Measurements from ENCODE around the gene ABCB4.
"Not testable (repeated sequence)": the region's sequence is repeated elsewhere in the genome, so short reads cannot be mapped to it uniquely, and the experiment has no call there.

The ABCB4 gene

DNA sequence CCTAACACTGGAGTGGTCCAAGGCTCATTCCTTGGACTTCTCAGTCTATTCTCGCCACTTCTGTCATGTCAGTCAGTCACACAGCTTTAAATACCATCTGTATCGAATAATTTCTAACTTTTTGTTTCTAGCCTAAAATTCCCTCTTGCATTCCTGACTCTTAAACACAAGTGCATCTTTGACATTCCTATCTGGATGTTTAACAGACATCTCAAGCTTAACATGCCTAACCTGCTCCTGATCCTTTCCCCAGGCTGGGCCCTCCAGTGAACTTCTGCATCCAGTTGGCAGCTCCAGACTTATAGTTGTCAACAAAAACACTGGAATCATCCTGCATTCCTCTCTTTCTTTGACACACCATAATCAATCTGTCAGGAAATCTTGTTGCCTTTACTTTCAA lies 4.5 kb upstream of the ABCB4 start:
- in situ Hi-C loops (cut with MboI; ENCODE audit: low sequenced_read_pairs), result no loop called here

DNA sequence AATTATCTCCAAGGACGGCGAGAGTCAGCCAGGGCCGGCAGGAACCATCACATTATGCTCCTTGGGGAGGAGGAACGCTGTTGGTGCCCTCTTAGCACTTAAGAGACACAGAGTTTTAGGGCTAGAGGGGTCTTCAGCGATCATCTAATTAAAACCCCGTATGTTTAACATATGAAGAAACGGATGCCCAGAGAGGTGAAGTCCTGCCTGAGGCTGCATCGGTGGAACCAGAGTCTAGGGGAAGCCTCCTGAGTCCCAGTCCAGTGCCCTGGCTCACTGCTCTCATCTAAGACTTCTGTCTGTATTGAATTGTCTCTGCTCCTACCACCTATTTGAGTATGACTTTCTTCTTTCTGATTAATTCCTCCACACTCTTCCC lies 688 bp upstream of the ABCB4 start:
- in situ Hi-C loops (cut with MboI; ENCODE audit: low sequenced_read_pairs), result no loop called here

DNA sequence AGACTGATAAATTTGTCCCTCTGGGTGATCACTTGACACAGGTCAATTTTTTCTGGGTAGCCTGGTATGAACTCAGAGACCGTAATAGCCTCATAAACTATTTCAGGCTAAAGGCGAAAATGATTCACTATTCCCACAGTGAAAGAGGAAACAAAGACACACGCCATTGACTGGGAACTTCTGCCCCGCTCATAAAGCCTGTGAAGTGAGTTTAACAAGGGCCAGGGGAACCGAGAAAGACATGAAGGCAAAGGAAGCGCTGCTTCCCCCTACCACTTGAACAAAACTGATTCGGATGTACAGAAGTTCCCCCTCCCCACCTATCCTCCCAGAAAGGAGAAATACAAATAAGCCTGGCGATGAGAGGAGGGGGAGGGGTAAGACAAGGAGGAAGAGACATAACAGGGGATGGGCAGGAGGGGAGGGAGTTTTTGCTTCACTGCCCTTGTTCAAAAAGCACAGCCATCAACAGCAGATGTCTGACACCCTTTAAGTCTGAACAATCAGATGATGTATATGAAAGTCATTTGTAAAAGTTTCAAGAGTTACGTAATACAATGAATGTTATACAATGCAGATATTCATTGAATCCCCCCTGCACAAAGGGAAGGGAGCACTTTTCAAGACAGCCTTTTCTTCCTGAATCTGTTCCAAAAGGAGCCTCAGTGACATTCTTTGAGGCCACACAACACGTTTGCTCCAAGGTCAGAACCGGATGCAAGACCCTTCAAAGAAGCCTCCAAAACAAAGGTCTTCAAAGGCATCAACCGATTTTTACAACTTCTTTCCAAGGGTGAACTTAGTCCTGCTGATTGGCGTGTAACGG lies 734 bp downstream of the ABCB4 start:
- in situ Hi-C loops (cut with MboI; ENCODE audit: low sequenced_read_pairs), result no loop called here

DNA sequence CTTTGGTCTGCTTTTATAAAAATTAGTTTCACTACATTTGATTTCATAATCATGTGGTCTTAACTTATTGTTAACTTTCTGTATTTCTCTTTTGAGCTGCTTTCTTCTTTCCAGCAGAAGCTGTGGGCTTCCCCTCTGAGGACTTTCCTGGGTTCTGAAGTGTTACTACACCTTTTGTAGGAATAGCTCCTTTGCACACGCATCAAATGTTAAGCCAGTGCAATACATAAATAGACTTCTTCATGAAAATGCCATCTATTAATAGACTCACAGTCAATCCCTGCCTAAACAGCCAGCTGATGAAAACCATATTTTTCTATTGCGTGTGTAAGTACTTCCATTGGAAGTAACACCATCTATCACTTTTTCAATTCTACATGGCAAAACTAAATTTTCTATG lies 1.5 kb downstream of the ABCB4 start:
- in situ Hi-C loops (cut with MboI; ENCODE audit: low sequenced_read_pairs), result no loop called here

DNA sequence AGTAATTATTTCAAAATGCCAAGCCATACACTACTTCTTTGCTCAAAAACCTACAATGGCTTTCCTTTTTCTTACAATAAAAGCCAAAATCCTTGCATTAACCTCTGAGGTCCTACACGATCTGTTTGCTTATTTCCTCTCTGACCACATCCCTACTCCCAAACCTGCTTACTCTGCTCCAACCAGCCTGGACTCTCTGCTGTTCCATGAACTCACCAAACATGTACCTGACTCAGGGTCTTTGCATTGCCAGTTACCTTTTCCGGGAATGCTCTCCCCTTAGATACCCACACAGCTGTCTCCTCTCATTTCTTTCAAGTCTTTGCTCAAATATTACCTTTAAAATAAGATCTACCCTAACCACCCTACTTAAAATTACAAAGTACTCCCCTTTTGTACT lies 2.3 kb downstream of the ABCB4 start:
- in situ Hi-C loops (cut with MboI; ENCODE audit: low sequenced_read_pairs), result no loop called here

DNA sequence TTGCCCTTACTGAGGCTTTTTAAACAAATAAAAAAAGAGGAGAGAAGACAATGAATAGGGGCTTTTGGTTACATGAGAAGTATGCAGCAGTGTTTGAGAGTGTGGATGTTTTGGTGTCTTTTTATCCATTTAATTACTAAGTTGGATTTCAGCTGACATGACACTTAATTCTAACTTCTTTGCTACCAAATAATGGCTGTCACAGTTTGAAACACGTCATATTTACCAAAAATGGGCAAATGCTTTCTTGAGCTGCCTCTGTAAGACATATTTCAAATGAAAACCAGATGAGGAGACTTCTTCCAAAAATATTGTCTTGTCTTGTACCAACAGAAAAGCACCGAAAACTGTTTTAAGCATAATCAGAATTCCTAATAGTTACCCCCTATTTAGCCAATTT lies 4.0 kb downstream of the ABCB4 start:
- in situ Hi-C loops (cut with MboI; ENCODE audit: low sequenced_read_pairs), result no loop called here

DNA sequence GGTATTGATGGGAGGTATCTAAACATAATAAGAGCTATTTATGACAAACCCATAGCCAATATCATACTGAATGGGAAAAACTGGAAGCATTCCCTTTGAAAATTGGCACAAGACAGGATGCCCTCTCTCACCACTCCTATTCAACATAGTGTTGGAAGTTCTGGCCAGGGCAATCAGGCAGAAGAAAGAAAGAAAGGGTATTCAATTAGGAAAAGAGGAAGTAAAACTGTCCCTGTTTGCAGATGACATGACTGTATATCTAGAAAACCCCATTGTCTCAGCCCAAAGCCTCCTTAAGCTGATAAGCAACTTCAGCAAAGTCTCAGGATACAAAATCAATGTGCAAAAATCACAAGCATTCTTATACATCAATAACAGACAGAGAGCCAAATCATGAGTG lies 6.3 kb downstream of the ABCB4 start:
- in situ Hi-C loops (cut with MboI; ENCODE audit: low sequenced_read_pairs), result not testable (repeated sequence)

DNA sequence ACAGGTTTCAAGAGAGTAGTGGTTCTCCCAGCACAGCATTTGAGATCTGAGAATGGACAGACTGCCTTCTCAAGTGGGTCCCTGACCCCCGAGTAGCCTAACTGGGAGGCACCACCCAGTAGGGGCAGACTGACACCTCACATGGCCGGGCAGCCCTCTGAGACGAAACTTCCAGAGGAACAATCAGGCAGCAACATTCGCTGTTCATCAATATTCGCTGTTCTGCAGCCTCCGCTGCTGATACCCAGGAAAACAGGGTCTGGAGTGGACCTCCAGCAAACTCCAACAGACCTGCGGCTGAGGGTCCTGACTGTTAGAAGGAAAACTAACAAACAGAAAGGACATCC lies 10.0 kb downstream of the ABCB4 start:
- in situ Hi-C loops (cut with MboI; ENCODE audit: low sequenced_read_pairs), result not testable (repeated sequence)

DNA sequence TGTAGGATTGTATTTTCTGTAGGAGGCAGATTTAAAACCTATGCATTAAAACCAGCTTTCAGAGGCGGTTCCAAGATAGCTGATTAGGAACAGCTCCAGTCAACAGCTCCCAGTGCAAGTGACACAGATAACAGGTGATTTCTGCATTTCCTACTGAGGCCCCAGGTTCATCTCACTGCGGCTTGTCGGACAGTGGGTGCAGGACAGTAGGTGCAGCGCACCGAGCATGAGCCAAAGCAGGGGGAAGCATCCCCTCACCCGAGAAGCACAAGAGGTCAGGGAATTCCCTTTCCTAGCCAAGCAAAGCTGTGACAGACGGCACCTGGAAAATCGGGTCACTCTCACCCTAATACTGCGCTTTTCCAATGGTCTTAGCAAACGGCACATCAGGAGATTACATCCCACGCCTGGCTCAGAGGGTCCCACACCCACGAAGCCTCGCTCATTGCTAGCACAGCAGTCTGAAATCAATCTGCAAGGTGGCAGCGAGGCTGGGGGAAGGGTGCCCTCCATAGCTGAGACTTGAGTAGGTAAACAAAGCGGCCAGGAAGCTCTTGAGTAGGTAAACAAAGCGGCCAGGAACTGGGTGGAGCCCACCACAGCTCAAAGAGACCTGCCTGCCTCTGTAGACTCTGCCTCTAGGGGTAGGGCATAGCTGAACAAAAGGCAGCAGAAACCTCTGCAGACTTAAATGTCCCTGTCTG lies 10.5 kb downstream of the ABCB4 start:
- in situ Hi-C loops (cut with MboI; ENCODE audit: low sequenced_read_pairs), result not testable (repeated sequence)

DNA sequence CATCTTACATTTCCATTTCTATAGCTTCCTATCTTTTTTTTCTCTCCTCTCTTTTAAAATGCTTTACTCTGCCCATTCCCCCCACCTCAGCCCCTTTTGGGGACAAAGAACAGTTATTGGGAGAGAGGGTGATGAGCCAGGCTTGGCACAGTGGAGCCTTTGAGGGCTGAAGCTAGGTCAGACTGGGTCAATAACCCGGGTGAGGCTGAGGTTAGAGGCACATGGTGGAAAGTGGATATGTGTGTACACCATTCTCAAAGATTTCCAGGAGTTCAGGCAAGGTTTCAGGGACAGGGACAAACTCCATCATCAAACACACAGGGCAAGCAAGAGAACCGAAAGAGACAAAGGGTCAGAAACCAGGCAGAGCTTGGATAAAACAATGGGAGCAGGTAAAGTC lies 11.5 kb downstream of the ABCB4 start:
- in situ Hi-C loops (cut with MboI; ENCODE audit: low sequenced_read_pairs), result no loop called here

DNA sequence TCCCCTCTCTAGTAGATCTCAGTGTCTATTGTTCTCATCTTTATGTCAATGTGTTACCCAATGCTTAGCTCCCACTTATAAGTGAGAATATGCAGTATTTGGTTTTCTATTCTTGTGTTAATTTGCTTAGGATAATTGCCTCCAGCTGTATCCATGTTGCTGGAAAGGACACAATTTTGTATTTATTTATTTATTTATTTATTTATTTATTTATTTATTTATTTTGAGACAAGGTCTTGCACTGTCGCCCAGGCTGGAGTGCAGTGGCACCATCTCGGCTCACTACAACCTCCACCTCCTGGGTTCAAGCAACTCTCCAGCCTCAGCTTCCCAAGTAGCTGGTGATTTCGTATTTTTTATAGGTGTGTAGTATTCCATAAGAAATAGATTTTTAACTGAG lies 15.0 kb downstream of the ABCB4 start:
- in situ Hi-C loops (cut with MboI; ENCODE audit: low sequenced_read_pairs), result not testable (repeated sequence)

DNA sequence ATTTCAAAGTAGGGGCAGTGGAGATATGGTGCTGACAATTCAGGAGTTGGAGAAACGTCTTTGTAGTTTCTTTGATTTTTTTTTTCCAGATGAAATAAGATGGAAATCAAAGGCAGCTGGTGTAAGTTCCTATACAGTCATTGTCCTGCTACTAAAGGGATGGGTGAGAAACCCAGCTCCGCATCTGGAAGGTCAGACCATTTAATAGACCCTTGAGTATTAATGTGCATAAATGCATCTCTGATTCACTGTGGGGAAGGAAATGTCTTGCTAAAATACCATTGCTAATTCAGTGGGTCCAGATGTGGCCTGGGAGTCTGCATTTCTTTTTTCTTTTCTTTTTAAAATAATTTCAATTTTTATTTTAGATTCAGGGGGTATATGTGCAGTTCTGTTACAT lies 15.5 kb downstream of the ABCB4 start:
- in situ Hi-C loops (cut with MboI; ENCODE audit: low sequenced_read_pairs), result no loop called here

DNA sequence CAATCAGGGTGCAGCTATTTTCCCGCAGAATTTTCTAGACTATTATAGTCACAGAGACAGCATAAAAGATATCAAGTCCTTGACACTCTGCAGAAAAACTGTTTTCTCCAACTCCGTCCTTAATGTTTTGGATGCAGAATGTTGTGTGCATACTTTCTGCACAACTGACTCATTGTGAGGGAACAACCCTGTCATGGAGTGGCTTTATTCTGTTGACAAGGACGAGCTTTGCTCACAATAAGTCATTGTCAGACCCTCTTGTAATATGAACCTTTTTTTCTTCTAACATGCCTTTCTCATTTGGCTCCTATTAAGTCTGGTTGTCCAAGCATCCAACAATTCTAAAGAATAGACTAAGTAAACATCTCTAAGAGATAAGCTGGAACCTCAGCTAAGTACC lies 17.3 kb downstream of the ABCB4 start:
- in situ Hi-C loops (cut with MboI; ENCODE audit: low sequenced_read_pairs), result no loop called here

DNA sequence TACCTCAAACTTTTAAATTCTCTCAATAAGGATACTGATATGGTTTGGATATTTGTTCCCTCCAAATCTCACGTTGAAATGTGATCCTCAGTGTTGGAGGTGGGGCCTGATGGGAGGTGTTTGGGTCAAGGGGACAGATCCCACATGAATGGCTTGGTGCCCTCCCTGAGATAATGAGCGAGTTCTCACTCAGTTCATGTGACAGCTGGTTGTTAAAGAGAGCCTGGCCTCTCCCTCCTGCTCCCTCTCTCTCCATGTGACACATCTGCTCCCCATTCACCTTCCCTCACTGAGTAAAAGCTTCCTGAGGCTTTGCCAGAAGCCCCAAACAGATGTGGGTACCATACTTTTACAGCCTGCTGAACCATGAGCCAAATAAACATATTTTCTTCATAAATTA lies 19.2 kb downstream of the ABCB4 start:
- in situ Hi-C loops (cut with MboI; ENCODE audit: low sequenced_read_pairs), result no loop called here

DNA sequence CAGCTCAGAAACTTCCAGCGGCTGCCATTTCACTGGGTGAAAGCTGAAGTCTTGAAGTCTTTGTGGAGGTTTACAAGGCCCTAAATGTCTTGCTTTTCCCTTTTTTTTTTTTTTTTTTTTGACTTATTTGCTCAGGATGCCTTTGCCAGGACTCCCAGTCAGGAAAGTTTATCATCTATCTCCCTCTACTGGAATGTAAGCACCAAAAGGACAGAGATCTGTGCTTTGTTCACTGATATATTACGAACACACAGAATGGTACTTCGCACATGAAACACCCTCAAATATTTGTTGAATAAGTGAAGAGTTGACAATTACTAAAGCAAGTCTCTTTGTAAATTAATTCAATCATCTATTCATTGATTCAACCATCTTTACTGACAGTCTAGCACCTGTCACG lies 23.2 kb downstream of the ABCB4 start:
- in situ Hi-C loops (cut with MboI; ENCODE audit: low sequenced_read_pairs), result no loop called here

DNA sequence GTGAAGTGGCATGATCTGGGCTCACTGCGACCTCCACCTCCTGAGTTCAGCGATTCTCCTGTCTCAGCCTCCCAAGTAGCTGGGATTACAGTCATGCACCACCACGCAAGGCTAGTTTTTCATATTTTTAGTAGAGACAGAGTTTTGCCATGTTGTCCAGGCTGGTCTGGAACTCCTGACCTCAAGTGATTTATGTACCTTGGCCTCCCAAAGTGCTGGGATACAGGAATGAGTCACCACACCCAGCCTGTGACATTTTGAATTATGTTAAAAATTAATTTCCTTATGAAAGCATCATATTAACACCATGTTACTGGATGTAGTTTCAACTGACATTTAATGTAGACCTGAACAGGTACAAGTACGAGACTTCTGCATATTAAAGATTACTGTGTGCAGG lies 24.3 kb downstream of the ABCB4 start:
- in situ Hi-C loops (cut with MboI; ENCODE audit: low sequenced_read_pairs), result no loop called here

DNA sequence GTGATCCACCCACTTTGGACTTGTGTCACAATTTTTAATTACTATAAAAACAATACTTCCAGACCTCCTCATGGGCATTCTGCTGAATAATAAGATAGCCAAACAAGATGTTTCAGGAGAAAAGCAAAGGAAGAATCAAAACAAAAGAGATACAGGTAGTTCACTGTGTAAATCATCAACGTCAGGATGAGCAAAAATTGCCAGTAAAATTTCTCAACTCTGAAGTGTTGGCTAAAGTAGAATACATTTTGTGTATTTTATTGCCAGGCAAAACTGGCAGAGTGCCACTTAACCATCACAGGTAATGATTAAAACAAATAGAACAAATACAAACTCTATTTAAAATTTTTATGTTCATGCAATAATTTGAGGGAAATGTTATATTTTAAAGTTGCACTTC lies 24.8 kb downstream of the ABCB4 start:
- in situ Hi-C loops (cut with MboI; ENCODE audit: low sequenced_read_pairs), result no loop called here

DNA sequence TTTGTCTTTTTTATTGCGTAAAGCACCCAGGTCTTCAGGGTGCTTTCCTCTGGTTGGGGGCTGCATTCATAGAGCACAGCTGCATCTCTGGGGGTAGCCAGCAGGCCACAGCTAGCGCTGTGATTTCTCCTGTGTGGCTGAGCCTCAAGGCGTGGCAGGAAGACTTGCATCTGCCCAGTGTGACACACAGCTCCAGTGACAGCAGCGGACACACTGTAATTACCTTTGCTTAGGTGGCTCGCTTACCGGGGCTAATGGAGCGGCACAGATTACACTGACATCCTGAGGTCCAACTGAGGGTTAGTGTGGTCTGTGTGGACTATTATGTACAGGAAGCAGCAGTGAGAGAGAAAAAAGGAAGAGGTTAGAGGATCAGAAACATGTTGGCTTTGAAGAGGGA lies 27.1 kb downstream of the ABCB4 start:
- in situ Hi-C loops (cut with MboI; ENCODE audit: low sequenced_read_pairs), result no loop called here

DNA sequence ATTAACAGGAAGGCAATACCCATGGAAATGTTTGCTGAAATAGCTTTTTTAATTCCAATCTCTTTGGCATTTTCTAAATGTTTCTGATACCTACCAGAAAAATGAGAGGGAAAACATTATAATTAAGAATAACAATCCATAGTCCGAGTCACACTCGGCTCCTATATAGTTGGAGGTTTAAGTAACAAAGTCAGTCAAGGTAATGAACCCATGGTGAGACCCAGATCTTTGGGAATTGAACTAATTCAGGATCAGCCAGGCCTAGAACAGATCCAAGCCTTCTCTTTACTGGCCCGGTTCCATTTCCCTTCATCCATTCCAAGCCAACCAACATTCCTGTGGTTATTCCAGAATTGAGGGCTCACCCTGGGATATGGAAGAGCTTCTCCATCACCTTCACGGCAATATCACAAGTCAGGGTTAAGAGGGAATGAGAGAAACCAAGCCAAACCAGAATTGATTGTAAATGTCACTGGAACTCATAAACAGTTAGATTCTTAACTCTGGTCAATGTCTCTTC lies 28.3 kb downstream of the ABCB4 start:
- in situ Hi-C loops (cut with MboI; ENCODE audit: low sequenced_read_pairs), result no loop called here

DNA sequence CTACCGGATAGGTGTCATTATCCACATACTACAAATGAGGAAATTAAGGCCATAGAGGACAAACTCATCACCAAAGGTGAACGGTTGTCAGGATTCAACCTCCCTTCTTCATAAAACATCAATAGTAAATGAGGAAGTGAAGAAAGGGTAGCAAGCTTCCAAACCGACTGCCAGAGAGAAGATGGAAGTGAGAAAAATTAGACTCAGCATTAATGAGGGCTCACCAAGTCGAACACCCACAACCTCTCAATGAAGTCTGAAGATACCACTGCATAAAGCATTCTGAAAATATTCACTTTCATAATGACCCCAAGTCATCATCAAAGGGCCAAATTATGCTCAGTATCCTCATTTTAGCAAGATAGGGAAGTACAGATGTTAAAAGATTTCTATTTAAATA lies 29.6 kb downstream of the ABCB4 start:
- in situ Hi-C loops (cut with MboI; ENCODE audit: low sequenced_read_pairs), result no loop called here

DNA sequence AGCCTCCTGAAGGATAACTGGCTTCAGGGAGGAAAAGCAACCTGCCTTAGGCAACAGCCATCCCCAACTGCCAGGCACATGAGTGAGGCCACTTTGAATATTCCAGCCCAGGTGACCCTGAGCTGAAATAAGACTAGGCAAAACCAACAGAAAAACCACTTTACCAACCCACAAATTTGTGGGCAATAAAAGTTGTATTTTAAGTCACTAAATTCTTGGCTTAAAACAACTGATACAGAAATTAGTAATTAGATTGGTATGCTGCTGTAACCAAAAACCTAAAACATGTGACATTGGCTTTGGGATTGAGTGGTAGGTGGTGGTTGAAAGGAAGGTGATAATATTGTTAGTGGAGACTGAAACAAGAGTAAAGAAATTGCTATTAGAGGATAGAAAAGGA lies 39.9 kb downstream of the ABCB4 start:
- in situ Hi-C loops (cut with MboI; ENCODE audit: low sequenced_read_pairs), result no loop called here

DNA sequence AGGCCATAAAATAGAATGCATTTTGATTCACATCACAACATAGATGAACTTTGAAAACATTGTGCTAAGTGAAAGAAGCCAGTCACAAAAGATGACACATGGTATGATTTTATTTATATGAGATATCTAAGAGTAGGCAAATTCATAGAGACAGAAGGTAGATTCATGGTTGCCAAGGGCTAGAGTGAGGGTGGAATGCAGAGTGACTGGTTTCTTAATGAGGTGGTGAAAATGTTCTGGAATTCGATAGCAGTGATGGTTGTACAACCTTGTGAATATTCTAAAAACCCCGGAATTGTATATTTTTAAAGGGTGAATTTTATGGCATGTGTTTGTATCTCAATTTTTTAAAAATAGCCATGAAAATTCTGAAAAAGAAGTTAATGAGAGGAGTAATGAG lies 42.9 kb downstream of the ABCB4 start:
- in situ Hi-C loops (cut with MboI; ENCODE audit: low sequenced_read_pairs), result no loop called here

DNA sequence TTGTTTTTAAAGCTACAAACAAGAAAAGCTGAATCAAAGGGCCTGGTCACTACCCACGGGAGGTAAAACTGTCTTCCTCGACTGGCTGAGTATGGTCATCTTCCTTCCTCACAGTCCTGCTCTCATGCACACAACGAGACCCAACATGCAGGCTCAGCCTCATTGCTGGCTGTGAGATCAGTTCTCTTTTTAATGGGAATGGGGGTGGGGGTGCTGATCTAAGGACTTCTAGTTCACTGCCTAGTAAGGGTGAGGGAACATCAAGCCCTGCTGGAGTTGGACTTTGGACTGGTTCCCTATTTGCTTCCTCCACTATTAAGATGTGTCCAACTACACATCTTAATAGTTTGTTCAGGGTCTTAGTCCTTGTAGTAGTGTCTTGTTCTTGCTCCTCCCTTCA lies 48.2 kb downstream of the ABCB4 start:
- in situ Hi-C loops (cut with MboI; ENCODE audit: low sequenced_read_pairs), result no loop called here
